Globus pallidus (tissue), 1 donor: ENCODE measurements around the gene AGAP1.
A peak's percentile ranks its signal among the peaks of the same experiment; 100 is the strongest.

Source experiments
- DNase-seq: peaks from one replicate; pipeline ENCODE4 v3.0.0-alpha.2; 2015; ENCODE audit warnings: low spot score

AGAP1 gene

DNA sequence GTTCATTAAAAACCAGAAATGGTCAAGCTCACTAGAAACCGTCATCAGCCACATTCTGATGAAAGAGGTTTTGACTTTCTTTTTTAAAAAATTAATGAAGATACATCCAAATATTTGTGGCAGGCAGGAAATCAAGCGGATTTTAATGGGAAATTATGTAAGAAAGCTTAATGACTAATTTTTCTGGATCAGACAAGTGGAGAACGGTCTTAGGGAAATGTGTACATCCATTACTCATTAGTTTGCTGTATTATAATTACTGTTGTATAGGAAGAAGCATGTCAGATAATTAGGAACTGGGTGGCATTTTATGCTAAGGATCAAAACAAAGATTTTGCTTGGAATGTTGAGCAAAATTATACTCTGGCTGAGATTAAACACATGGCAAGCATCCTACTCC lies 39.4 kb downstream of the AGAP1 start:
- no peak for DNase-seq

DNA sequence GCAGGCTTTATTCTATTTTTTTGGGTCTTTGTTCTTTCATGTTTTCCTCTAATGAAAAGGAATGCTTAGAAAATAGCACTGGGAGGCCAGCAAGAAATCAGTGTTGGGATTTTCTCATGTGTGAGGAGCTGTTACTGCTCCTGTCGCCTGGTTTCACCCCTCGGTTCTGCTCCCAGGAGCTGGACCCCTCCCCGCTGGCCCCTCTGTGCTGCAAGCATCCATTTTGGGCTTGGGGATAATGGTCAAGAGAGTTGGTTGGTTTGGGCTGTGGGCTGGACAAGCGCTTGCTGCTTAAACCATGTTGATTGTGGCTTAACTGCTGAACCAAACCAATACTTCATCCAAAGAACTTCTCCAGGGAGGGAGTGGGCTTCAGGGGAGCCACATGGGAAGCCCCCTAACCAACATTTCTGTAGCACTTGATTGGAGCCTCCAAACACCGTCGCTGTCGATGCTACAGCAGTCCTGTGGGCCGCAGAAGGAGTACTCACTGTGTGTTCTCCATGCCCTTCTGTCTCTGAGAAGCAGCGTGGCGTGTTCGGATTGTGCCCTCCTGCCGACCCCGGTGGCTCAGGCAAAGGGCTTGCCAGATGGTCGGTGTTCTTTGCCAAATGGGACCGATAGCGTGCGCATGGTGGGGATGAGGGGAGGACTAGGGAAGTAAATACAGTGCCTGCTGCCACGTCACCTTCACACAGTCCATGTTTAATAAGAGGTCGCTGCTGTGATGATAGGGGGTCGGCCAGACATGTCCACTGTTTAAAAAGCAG lies 40.0 kb downstream of the AGAP1 start:
- no peak for DNase-seq

DNA sequence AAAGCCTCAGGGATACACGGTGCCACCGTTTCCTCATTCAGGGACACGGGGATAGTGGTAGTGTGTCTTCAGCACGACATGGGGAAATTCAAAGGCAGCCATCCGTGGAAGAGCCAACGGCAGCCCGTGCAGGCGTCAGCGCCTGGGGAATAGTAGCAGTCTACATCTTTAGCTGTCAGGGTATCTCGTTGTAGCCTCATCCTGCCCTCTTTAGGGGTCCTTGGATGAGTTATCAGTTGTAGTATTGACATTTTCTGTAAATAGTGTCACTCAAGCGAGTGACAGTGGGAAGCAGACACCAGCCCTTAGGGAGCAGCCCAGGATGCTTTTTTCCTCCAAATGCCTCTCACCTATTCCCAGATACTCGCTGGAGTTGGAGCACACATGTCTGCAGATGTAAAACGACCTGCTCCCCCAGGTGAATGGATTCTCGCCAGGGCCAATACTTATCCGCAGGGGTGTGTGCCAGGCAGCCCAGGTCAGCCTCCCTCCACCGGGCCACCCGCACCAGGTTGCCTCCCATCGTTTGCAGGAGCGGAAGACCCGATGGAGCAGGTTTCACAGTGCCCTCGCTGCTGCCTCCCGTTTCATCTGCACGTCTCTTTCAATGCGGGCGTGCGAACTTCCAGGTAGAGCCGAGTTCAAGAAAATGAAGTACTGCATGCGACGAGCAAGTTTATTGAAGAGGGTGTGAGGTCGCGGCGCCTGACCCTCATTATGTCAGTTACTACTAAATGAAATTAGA lies 41.0 kb downstream of the AGAP1 start:
- DNase-seq: no peak

DNA sequence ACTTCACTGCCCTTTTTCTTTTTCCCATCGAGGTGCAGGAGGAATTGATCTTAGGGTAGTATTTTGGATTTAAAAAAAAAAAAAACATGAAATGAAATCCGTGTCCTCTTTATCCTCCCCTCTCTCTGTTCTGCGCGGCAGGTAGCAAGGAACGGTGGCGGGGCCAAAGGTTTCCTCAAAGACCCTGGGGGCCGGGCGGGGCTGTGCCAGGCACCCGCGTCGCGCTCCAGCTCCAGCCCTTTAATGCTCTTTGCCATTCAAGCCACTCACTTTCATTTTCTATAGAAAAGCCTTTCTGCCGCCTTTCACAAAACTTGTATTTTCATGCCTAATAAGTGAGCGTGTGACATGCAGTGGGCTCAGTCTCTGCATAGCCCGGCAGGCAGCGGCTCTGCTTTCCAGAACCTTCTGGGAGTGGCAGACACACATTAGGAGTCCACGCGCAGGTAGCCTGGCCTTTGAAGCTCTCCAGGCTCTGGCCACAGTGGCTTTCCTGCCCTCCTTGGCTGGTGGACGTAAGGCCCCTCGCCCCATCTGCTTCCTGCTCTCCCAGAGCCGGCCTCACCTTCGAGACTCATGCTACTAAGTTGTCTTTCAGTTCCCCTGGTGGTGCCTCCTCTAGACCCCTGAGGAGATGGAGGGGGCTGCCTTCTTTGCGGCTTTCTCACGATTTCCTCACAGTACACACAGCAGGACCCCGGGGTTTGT lies 41.7 kb downstream of the AGAP1 start:
- DNase-seq: peak; percentile 52

DNA sequence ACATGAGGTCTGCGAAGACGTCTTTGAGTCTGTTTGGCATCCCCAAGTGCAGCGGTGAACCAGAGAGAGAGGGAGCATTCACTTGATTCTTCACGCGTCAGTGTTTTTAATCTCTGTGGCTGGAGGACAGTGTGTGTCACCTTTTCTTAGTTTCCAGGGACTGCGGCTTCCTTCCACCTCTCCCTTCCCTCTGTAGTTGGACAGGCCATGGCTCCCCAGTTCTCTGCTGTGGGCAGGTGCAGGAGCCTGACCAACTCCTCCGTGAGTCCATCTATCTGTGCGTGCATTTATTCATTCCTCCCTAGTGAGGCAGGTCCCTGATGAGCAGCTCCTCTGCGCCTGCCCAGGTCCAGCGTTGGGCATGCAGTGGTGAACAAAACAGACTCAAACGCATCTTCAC lies 42.9 kb downstream of the AGAP1 start:
- DNase-seq: no peak

DNA sequence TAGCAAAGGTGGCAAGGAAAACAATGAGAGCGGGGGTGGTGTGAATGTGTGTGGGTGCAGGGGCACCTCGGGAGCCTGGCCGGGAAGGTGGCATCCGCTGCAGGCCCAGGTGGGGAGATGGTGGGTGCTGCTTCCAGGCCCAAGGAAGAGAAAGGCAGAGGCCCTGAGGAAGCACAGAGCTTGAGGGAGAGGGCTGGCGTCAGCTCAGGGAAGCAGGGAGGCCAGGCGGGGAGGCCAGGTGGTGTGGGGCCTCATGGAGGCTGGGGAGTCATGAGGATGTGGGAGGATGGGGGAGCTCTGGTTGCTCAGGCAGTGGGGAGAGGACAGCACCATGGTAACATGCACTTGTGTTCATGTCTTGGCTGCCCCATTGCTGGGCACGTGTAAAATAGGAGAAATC lies 43.3 kb downstream of the AGAP1 start:
- no peak for DNase-seq

DNA sequence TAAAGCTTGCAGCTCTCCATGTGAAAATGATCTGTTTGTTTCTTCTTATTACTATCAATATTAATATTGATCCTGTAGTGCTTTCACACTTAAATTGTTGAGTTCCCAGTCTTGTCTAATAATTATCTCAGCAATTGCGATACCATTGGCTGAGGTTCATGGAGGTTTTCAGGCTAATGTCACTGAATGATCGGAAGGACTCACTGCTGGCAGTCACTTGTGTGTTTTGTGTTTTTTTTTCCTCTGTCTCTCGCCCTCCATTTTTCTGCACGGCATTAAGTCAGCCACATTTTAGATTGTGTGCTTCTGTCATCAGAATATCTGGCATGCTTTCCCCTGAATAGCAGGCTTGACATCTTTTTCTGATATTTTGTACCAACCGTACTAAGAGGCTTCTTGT lies 43.7 kb downstream of the AGAP1 start:
- no peak for DNase-seq

DNA sequence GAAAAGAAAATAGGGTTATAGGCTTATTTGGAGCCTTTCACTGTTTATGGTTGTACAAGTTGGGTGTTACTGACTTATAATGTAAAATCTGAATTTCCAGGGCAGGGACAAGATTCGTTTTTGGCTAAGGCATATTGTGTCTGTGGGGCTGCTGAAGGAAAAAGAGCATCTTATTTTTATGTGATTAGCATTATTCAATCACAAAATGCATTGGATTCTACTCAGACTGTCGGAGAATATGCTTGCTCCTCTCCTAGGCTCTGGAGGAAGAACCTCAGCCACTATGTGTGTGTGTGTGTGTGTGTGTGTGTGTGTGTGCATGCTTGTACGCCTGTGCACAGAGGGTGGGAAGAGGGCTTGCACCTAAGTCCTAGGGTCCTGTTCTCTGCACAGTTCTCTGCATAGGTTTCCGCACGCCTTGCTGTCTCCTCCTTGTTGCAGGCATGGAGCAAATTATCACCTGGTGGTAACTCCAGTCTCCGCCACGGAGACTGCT lies 44.3 kb downstream of the AGAP1 start:
- no peak for DNase-seq

DNA sequence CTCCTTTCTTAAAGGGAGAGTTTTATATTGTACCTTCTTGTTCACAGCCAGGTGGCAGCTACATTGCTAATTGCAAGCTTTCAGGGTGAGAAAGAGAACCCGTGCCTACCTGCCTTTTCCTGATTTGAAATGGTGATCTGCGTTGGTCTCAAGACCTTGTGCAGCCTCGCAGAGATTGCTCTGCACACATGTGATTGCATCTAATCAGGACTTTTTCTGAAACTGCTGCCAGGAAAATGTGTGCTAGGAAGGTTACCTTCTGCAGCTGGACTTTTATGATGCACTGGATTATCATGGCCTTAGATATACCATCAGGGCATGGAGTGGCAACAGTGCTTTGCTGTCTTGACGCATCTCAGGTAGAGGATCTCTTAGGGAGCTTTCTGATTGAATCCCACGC lies 45.1 kb downstream of the AGAP1 start:
- no peak for DNase-seq

DNA sequence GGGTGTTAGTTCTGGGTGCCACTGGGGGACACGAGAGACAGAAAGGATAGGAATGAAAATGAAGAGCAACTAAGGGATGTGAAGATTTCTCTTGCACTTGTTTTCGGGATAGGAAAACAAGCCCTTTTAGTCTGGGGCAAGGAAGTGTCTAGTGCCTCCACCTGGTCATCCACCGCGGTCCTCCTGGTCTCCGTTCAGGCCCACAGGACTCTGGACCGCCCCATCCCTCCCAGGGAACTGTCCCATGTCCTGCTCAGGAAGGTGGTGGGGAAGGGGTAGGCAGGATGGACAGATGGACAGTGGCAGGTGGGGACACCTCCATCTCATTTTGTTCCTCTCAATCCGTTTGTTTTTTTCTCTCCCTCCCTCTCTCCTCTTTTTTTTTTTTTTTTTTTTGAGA lies 45.9 kb downstream of the AGAP1 start:
- DNase-seq: no peak

DNA sequence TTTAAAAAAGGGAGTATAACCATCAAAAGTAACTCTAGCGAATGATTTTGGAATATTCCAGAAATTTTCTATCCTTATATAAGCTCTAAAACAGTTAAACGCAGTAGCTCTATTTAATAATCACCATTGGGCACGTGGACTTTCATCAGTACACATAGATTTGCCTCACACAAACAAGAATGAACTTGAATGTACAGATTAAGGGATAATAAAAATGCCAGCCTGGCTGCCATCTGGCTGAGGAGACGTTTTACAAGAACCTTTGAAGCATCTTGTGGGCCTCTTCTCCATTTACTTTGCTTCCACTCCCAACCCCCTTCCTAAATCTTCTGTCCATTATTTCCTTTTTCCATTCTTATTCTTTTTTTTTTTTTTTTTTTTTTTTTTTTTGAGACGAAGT lies 47.2 kb downstream of the AGAP1 start:
- no peak for DNase-seq

DNA sequence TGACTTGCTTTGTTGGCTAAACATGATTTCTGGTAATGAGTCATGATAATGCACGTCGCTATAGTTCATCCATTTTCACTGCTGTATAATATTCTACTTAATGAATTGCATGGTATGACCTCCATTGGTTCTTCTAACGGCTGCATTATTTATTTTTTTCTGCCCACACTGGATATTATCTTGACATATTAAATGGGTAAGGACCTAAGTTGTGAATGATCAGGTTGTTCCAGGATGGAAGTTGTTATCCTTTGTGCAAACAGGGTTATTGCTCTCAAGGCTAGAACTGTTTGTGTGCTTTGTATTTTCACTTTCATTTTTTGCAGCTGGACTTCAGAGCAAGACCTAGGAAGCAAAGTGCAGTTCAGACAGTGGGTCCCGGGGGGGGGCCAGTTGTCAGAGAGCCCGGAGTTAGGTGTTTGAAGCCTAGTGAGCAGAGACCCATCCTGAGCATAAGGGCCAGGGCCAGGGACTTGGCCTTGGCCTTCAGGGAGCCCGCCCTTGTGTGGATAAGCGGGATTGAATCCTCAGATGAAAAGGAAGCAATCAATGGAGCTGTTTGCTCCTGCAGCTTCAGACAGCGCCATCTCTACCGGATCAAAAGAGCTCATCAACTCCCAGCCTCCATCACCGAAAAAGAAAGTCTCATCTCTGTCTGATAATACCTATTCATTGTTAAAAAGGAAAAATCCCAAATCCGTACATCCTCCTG lies 48.2 kb downstream of the AGAP1 start:
- DNase-seq: no peak

DNA sequence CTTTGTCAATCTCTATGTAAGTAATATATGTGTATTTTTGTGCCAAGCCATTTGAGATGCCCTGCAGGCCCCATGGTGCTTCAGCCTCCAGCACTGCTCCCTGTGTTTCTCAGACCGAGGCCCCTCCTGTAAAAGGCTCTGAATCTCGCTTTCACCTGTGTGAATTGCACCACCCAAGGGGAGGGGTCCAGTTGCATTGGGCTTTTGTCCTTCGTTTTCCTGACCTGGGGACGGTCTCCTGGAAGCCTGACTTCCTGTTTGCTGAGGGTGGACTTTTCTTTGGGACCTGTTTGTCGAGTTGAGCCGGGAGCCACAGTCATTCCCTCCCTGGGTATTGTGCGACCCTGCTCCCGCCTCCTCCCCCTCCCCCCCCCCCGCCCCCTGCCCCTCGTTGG lies 48.9 kb downstream of the AGAP1 start:
- no peak for DNase-seq

DNA sequence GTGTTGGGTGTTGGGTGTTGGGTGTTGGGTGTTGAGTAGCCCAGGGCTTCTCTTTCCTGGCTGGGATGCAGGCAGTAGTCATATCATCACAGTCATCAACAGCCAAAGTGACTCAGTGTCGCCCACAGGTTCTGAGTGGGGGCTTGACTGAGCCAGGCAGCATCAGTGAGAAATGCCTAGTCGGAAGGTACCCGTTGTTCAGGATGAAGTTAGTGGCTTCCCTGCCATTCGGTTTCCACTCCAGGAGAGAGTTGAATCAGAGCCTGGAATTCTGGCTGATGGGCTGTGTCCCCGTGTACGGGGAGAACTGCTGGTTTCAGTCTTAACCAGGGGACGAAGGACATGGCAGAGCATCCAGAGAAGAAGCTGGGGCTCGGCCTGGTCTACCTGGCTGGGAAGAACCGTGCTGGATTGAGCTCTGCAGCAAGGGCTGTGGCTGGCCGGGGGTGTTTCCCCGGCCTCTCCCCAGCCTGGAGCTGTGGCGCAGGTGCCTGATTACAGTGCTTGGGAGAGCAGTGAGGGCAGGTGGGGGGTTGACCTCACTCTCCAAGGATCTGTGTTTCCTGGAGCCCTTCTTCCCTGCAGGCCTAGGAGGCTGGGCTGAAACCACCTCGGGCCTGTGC lies 49.4 kb downstream of the AGAP1 start:
- no peak for DNase-seq

DNA sequence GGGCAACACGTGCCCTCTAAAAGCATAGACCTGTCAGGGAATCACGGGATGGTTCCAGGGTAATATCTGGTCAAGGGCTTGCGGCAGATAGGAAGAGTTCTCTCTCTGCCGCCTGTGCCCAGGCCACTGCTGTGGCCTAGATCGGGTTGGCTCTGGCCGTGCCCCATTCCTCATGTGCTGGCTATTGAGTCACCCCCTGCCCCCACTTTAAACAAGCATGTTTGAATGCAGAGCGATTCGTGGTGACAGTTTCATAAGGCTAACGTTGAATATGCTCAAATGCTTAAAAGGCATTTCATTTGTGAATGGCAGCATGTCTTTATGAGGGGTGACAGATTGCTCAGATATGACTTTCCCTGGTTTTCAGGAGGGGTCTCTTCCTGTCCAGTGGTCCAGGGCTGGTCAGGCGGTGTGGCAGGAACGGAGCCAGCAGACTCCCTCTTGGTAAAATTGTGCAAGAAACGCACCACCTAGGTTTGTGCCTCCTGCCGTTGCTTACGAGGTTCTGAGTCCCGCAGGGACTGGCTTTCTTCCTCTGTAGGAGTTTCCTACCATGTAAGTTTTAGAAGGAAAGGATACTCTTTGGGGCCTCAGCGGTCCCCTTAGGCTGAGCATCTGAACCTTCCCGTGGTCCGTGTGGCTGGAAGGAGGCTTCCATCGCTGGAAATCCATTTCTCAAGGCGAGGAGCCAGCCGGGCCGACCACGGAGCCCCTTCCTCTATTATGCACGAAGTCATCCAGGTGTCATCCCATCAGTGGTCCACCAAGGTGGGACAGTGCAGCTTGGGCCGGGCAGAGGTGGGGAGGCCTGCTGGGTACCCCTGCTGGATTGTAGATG lies 50.2 kb downstream of the AGAP1 start:
- DNase-seq: no peak

DNA sequence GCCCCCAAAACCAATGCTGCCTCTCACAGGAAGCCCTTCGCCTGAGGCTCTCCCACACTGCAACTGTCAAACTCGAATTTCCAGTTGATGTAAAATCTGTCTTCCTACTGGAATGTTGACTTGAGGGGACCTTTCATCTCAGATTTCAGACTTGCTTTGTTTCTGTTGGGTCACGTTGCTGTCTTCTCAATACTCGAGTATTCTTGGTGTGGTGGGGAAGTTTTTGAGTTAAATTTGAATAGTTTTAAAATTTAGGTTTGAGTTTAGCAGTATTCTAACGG lies 50.8 kb downstream of the AGAP1 start:
- no peak for DNase-seq

DNA sequence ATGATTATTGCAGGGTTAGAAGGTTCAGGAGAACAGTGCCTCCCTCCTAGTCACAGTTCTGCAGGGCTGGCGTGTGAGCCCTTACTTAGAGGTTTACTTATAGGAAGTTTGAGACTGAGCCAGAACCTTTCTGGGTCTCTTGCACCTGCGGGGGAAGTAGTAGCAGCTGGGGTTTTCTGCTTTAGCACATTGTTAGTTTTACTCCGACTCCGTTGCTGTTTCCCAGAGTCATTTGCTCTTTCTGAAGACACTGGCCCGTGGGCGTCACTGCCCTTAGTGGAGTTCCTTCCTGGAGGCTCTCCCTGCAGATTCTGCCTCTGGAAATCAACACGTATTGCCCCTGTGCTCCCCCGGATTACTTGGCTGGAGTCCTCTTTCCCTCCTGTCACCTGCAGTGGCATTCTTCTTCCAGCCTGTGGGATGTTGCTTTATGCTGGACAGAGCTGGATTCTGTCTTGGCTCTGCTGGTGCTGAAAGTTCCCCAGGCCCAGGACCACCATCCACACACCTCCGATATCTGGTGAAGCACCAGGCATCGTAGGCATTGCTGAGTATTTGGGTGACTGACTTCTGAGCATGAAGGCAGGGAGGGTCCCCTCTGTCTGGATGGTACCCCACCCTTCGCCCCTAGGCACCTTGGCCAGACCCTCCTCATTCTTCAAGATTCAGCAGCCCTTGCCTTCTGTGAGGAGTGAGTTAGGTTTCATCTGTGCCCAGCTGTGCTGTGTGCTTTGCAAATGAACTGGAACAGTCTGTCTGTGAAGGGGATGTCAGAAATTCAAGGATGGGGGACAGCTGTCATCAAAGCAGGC lies 51.7 kb downstream of the AGAP1 start:
- no peak for DNase-seq

DNA sequence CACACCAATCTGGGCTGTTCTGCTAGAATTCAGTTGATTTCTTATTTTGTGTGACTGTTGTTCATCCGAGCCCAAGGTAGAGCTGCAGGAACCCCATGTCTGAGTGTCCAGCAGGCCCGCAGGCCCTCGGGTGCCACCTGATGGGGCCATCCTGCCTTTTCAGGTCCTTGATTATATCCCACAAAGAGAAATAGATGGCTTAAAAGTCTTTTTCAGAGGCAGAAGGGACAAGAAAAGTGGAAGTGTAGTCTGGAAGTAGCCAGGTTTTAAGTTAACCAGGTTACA lies 52.2 kb downstream of the AGAP1 start:
- DNase-seq: no peak

DNA sequence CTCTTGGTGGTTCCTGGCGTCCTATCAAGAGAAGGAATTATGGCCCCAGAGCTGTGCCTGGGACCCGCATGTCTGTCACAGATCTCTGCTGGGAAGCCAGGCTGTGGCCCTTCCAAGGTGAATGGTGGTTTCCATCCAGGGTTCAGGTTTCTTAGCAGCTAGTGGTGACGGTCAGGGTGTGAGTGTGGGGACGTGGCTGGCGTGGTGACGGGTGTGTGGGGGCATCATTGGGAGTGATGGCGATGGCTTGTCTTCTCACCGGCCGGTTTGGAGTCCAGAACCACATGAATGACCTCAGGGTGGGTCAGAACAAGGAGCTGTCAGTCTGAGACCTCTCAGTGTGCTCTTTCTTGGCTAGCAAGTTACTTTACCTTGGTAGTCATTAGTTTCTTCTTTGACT lies 52.6 kb downstream of the AGAP1 start:
- DNase-seq: no peak

DNA sequence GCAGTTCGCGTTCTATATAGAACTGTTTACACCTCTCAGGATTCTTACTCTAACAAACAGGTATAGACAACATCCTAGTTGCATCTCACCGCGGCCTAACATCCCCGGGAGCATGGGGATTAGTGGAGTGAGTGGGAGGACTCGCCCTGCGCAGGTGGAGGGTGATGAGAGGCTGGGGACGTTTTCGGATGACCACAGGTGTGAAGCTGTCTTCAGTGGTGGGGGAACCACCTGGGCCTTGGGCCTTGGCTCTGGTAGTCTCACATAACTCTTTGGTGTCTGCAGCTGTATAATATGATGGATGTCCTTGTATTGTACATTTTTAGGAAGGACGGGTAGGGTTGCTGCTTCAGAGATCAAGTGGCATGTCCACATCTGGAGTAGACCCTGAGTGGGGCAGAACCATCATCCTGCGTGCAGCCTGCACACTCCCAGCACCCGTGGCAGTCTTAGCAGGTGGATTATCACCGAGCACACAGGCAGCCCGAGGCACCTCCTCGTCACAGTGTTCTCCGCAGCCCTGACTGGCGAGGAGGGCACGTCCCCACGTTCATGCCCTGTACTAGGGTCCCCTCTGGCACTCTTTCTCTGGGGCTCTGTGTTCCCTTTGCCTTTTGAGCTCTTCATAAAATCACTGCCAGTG lies 56.0 kb downstream of the AGAP1 start:
- DNase-seq: no peak
